T-helper 1 cell treated with Interleukin-12 subunit alpha and Interleukin-12 subunit beta and Interleukin-4 antibody, amounts not matched to agents 30 μg/mL and 1 μg/mL, for 36 hours (primary cell): Measurements from ENCODE around the gene CDH11.

Experiments used
- H3K27ac Mint-ChIP-seq: one replicate; pipeline ENCODE4 v1.8.0; 2021; ENCODE audit warnings: mild to moderate bottlenecking, mixed read lengths
- H3K27me3 Mint-ChIP-seq: one replicate; pipeline ENCODE4 v1.8.0; 2021; ENCODE audit warnings: low read depth, mixed read lengths
- H3K36me3 Mint-ChIP-seq: one replicate; pipeline ENCODE4 v1.8.0; 2021; ENCODE audit warnings: low read depth, mixed read lengths
- H3K4me1 Mint-ChIP-seq: one replicate; pipeline ENCODE4 v1.8.0; 2021; ENCODE audit warnings: low read depth, mixed read lengths
- H3K4me3 Mint-ChIP-seq: one replicate; pipeline ENCODE4 v1.8.0; 2021; ENCODE audit warnings: mild to moderate bottlenecking, moderate library complexity, mixed read lengths
- H3K9me3 Mint-ChIP-seq: one replicate; pipeline ENCODE4 v1.8.0; 2021; ENCODE audit warnings: mixed read lengths

The CDH11 gene

DNA sequence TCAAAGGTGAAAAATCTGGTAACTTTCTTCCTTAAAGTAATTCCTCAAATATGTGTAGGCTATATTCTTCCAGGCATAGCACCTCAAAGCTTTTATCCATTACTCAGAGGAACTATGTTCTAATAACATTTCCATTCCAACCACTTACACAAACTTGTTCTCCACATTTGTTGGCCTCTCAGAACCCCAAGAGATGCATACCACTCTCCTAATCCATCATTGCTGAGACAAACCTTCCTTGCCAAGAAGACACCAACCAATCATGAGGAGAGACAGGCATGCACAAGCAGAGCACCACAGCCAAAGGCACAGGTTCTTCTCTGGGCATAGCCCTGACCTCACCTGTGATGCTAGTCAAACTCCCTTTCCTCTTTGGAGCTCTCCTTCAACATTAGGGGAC is 20.9 kb downstream of the CDH11 start:
- Mint-ChIP-seq H3K4me1 (no peaks in the 10 kb centered on the region), H3K4me3 (no peak overlapping the region), H3K36me3 (no peaks in the 10 kb centered on the region), H3K27ac (no peak overlapping the region), H3K27me3 (no peaks in the 10 kb centered on the region), H3K9me3 (peaks cover 8% of the 10 kb centered on the region)

DNA sequence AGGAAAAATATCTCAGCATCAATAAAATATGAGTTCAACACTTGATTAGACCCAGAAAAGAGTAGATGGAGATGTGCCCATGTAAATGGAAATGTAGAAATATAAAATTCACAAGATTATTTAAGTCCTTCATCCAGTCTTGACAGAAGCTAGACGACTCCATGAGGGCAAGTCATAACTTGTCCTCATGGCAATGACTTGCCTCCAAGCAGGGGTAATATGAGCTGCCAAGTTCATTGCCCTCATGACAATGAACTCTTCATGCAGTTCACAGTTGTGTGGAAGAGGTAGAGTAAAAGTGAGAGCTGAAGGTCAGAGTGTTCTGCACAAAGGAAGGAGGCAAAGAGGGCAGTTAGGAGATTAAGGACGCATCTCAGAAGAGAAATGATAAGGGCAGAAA is 22.3 kb downstream of the CDH11 start:
- H3K4me1 Mint-ChIP-seq, result no peaks in the 10 kb centered on the region
- H3K4me3 Mint-ChIP-seq, result no peak overlapping the region
- H3K9me3 Mint-ChIP-seq, result peaks cover 8% of the 10 kb centered on the region
- H3K27me3 Mint-ChIP-seq, result no peaks in the 10 kb centered on the region
- H3K36me3 Mint-ChIP-seq, result no peaks in the 10 kb centered on the region
- no peak overlapping the region for H3K27ac Mint-ChIP-seq

DNA sequence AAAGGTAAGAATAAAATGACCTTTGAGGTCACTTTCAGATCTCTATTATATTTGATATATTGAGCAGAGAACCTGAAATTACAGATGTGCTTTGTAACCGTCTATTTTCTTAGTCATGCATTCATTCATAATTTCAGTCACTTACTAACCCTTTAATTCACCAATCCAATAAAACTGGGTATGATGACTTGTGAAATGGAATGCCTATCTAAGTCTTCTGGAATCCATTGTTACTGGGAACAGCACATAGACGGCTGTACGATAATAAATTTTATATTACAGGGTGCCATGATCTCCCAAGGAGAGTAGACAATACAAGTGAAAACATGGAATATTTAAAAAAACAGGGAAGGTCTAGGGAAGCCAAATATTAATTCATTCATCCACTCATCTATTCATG is 22.9 kb downstream of the CDH11 start:
- Mint-ChIP-seq H3K4me3 (no peak overlapping the region), H3K27me3 (no peaks in the 10 kb centered on the region), H3K27ac (no peak overlapping the region), H3K4me1 (no peaks in the 10 kb centered on the region), H3K36me3 (no peaks in the 10 kb centered on the region), H3K9me3 (peaks cover 8% of the 10 kb centered on the region)

DNA sequence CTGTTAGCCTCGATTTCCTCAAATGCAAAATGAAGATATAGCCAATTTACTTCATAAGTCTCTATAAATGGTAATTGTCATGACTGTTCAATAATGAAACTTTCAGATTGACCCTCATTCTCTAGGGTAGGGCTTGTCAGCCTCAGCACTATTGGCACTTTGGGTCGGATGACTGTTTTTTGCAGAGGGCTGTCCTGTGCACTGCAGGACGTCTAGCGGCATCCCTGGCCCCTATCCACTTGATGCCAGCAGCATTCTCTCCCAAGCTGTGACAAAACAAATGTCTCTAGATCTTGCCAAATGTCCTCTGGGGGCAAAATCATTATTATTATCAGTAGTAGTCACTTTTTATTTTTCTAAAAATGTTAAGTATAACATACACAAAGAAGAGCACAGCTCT is 24.6 kb downstream of the CDH11 start:
- H3K27ac Mint-ChIP-seq, result no peak overlapping the region
- H3K36me3 Mint-ChIP-seq, result no peaks in the 10 kb centered on the region
- no peak overlapping the region for H3K4me3 Mint-ChIP-seq
- H3K27me3 Mint-ChIP-seq, result no peaks in the 10 kb centered on the region
- H3K9me3 Mint-ChIP-seq, result peaks cover 8% of the 10 kb centered on the region
- no peaks in the 10 kb centered on the region for H3K4me1 Mint-ChIP-seq

DNA sequence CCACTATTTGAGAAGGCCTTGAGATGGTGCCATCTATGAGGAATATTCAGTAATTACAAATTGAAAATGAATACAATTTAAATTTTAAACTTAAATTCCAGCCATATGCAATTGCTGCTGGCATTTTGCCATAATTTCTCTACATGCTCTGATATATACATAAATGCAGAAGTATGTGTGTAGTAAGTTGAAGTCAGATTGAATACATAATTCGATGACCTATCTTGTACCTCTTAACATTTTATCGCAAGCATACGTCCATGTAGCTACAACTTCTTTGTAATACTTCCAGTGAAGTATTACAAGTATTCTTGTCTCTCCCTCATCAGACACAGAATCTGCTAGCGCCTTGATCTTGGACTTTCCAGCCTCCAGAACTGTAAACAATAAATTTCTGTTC is 26.0 kb downstream of the CDH11 start:
- no peaks in the 10 kb centered on the region for H3K4me1 Mint-ChIP-seq

DNA sequence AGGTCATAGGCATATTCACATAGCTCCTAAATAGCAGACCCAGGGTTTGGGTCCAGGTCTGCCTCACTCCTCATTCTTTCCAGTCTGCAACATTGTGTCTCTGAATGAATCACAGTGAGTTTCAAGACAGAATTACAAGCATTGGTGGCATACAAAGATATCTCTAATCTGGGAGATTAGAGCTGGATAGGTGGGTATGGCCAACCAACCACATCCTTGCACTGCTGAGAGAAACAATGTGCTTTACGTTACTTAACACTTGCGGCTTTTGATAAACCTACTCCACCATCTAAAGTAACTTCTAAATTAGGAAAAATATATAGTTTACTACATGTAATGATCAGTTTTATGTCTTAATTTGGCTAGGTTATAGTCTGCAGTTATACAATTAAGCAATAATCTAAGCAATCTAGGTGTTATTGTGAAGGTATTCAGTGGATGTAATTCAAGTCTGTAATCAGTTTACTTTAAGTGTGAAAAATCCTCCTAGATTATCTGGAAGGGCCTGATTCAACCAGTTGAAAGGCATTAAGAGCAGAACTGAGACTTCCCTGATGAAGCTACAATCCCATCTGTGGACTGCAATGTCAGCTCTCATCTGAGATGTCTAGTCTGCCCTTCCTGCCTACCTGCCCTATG is 26.7 kb downstream of the CDH11 start:
- no peak overlapping the region for H3K27ac Mint-ChIP-seq
- H3K4me1 Mint-ChIP-seq, result no peaks in the 10 kb centered on the region
- no peaks in the 10 kb centered on the region for H3K36me3 Mint-ChIP-seq
- peaks cover 3% of the 10 kb centered on the region for H3K9me3 Mint-ChIP-seq
- H3K27me3 Mint-ChIP-seq, result no peaks in the 10 kb centered on the region
- no peak overlapping the region for H3K4me3 Mint-ChIP-seq

More for the DNA sequence above, 26.0 kb downstream of the CDH11 start:
- no peaks in the 10 kb centered on the region for H3K27me3 Mint-ChIP-seq
- H3K27ac Mint-ChIP-seq, result no peak overlapping the region
- no peak overlapping the region for H3K4me3 Mint-ChIP-seq
- H3K36me3 Mint-ChIP-seq, result no peaks in the 10 kb centered on the region
- H3K9me3 Mint-ChIP-seq, result peaks cover 3% of the 10 kb centered on the region

DNA sequence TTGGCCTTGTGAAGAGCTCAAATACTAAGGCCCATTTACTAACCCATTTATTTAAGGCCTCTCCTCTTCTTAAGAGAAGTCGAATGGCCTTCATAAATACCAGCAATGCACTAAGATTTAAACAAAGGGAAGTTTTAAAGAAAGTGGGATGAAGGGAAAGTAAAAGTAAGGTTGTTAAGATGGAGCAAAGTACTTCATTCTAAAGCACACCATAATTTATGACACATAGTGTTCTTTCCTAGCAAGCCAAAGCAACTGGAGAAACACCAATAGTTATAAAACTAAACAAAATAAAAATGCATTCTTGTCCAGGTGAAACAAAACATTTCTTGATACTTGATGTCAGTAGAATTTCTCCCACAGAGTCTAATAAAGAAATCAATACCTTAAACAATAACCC is 27.9 kb downstream of the CDH11 start:
- Mint-ChIP-seq H3K9me3 (no peaks in the 10 kb centered on the region), H3K27ac (no peak overlapping the region), H3K4me3 (no peak overlapping the region), H3K36me3 (no peaks in the 10 kb centered on the region), H3K27me3 (no peaks in the 10 kb centered on the region), H3K4me1 (no peaks in the 10 kb centered on the region)

DNA sequence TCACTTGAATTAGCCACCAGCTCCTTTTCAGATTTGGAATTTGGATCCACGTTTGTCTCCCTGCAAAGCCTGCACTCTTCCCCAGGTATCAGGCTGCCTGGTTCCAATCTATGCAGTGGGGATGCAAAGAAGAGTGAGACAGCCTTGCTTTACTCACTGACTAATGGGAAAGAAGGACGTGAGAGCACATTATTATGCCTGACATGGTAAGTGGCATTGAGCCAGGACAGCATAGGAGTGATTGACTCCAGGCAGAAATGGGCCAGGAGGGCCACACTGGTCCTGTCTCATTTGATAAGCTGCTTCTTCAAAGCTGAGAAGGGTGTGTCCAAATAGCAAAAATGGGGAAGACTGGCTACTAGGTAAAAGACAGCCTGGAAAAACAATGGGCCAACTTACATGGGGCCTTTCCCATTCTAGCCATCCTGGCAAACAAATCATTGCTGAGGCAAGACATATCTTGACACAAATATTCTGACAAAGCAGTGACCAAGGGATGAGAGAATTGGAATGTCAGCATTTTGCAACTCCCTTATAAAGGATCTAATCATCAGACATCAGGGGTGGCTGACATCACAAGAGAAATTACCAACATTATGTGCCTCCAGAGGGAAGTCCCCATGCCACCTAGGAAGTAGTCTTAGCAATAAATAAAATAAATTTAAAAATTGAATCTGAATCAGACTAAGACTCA is 38.6 kb downstream of the CDH11 start:
- Mint-ChIP-seq H3K9me3 (no peaks in the 10 kb centered on the region), H3K27ac (no peak overlapping the region), H3K27me3 (no peaks in the 10 kb centered on the region), H3K4me3 (no peak overlapping the region), H3K4me1 (no peaks in the 10 kb centered on the region), H3K36me3 (no peaks in the 10 kb centered on the region)

DNA sequence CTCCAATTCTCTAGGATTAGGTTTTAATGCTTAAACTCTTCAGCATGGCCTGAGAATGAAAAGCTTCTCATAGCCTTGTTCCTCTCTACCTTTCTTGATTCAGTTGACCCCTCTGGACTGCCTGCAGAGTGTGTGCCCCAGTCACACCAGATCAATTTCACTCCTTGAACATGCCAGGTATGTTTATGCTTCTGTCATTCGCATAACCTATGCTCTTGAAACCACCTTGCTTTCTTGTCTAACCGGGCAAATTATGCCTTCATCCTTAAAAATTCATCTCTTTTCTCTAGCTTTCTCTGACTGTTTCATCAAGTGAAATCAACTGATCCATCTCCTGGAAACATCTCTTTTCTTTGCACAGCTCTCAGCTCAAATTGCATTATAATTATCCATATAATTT is 42.3 kb downstream of the CDH11 start:
- H3K9me3 Mint-ChIP-seq, result no peaks in the 10 kb centered on the region
- no peak overlapping the region for H3K27ac Mint-ChIP-seq
- no peaks in the 10 kb centered on the region for H3K27me3 Mint-ChIP-seq
- no peak overlapping the region for H3K4me3 Mint-ChIP-seq
- no peaks in the 10 kb centered on the region for H3K4me1 Mint-ChIP-seq
- no peaks in the 10 kb centered on the region for H3K36me3 Mint-ChIP-seq

DNA sequence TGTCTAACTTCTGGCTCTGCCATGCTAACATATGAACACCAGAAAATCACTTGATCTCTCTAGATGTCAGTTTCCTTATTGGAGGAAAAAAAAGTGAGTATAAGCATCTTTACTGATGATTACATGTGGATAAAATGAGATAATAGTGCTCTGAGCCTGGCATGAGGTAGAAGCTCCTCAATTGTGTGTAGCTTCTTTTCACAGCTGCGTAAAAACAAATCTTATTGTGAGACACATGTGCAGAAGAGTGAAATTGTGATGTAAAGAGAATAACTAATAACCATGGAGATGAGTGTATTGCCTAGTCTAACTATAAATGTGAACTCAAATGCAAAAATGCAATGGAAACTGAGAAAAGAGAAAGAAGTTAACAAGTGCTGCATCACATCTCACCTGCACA is 44.7 kb downstream of the CDH11 start:
- H3K4me1 Mint-ChIP-seq, result no peaks in the 10 kb centered on the region

DNA sequence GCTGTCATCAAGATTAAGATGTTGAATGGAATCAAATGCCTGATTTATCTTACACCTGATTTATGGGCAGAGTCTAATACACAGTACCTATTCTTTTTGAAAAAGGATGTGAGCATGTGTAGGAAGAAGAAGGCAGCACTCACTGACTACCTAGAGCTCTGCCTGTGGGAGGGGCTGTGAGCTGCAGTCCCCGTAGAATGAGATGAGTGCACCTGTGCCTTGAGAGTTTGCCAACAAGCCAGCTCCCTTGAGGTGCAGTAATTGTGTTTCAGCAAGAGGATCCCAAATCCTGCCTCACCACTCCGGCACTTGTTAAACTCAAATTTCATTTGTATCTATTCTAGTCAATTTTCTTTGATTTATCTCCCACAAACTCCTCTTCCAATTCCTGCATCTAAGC is 46.0 kb downstream of the CDH11 start:
- H3K4me3 Mint-ChIP-seq, result no peak overlapping the region
- H3K27ac Mint-ChIP-seq, result no peak overlapping the region
- H3K27me3 Mint-ChIP-seq, result no peaks in the 10 kb centered on the region
- no peaks in the 10 kb centered on the region for H3K4me1 Mint-ChIP-seq
- no peaks in the 10 kb centered on the region for H3K36me3 Mint-ChIP-seq
- peaks cover 5% of the 10 kb centered on the region for H3K9me3 Mint-ChIP-seq

More for the DNA sequence above, 44.7 kb downstream of the CDH11 start:
- Mint-ChIP-seq H3K9me3 (no peaks in the 10 kb centered on the region), H3K27ac (no peak overlapping the region), H3K4me3 (no peak overlapping the region), H3K36me3 (no peaks in the 10 kb centered on the region), H3K27me3 (no peaks in the 10 kb centered on the region)

DNA sequence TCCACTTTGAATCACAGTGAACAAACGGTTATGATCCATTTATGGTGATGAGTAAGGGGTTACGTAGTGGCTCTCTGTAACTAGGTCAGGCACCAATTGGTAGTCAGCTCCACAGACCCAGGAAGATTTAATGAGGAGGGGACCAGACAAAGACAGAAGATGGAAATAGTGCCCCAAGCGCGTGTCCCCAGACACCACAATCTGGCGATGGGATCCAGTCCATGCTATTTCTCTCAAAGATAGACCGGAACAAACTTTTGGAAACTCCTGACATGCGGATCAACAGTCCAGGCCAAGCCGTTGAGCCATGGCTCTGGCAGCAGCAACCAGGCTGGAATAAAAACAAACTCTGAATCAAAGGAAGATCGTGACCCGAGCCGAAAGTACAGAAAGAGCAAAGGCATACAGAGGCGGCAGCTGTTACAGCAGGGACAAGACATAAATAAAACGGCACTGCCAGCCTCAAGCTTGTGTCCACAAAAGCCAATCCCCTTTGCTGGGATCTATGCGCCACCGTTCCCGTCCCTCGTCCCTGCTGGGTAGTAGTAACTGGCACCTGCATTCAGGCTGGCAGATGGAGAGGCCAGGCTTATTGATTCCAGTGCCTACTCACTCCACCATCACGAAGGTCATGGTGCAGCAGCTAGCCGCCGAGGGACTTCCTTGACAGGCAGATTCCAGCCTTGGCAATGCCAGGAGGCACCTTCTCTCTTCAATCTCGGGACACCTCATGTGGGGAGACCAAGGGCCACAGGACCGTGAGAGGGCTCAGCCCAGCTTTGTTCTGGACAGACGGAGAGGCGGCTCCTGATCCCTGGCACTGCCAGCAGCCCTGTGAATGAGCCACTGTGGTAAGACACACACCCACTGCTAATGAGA is 50.2 kb downstream of the CDH11 start:
- peaks cover 9% of the 10 kb centered on the region for H3K9me3 Mint-ChIP-seq
- H3K27ac Mint-ChIP-seq, result no peak overlapping the region
- H3K36me3 Mint-ChIP-seq, result no peaks in the 10 kb centered on the region
- no peaks in the 10 kb centered on the region for H3K4me1 Mint-ChIP-seq
- no peaks in the 10 kb centered on the region for H3K27me3 Mint-ChIP-seq
- H3K4me3 Mint-ChIP-seq, result no peak overlapping the region

DNA sequence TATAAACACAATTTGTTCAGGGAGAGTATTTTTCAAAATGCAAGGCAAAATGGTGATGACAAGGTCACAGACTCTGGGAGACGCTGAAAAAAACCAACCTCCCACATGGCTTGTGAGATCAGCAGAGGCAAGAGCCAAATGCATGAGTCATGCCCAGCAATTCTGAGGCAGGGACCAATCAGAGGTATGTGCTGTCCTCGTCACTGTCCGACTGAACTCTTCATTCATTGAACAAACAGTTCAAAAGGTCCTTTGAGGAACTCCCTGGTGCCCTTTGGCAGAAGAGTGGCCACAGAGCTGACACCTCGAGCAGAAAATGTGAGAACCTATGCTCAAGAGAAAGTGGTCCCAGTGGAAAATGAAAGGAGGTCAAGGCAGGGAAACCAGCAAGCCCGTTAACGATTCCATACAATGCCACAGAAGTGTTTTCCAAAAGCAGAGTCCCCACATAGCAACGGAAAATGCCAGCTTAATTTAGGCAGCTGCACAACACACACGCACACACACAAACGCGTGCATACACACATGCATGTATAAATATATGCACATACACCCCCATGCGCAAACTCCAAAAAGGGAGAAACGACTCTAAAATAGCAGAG is 50.9 kb downstream of the CDH11 start:
- H3K27ac Mint-ChIP-seq, result no peak overlapping the region
- no peaks in the 10 kb centered on the region for H3K27me3 Mint-ChIP-seq
- H3K9me3 Mint-ChIP-seq, result peaks cover 9% of the 10 kb centered on the region
- H3K4me3 Mint-ChIP-seq, result no peak overlapping the region
- H3K36me3 Mint-ChIP-seq, result no peaks in the 10 kb centered on the region
- no peaks in the 10 kb centered on the region for H3K4me1 Mint-ChIP-seq

DNA sequence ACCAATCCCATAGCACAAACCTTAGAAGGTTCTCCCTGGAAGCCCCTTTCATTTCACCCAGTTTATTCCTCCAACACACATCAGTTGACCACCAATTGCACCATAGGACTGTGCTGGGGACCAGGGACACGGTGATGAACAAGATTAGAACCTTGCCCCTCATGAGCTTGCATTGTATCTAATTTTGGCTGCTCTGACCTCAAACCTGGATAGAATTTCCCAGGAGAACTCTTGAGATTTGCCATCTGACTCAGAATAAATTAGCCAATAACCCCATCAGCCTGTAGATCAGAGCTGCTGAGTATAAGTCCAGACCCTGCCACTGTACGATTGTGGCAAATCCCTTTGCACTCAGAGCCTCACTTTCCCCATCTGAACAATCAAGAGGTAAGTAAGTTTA is 52.1 kb downstream of the CDH11 start:
- Mint-ChIP-seq H3K4me3 (no peak overlapping the region), H3K4me1 (no peaks in the 10 kb centered on the region), H3K36me3 (no peaks in the 10 kb centered on the region), H3K27me3 (no peaks in the 10 kb centered on the region), H3K27ac (no peak overlapping the region), H3K9me3 (peaks cover 9% of the 10 kb centered on the region)
